ENCODE results near the gene SCIN. TPM values are rescaled to one million over a fixed set of nuclear protein-coding genes. Genes with fewer than 3 reads are reported as not detected.
"Not testable (repeated sequence)": the region's sequence is repeated elsewhere in the genome, so short reads cannot be mapped to it uniquely, and the experiment has no call there.

The SCIN gene
- total and polyA plus RNA-seq, 2 of the 8 experiments (the other 6 are each of a cell fraction or from before 2014, with no cell fraction given) = 0.47 to 1.9 TPM

DNA sequence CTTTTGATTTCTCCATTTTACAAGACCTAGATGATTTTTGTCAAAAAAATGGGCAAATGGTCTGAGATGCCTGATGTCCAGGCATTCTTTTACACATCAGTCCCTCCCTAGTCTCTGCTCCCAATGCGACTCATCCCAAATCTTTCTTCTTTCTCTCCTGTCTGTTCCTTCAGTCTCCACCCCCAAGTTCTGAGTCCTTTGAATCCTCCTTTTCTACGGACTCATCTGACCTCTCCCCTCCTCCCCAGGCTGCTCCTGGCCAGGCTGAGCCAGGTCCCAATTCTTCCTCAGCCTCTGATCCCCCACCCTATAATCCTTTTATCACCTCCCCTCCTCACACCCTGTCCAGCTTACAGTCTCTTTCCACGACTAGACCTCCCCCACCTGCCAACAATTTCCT lies 90.5 kb downstream of the SCIN start:
- POLR2A ChIA-PET (ENCODE audit: partially characterized antibody); H3K14ac ChIP-seq (ENCODE audit: insufficient read length); H3K4ac ChIP-seq (replicated peaks; ENCODE audit: insufficient read length, low read depth, low read length); DNase-seq (ENCODE audit: low read depth in 1 of 2, low spot score in 2 of 2); H2AFZ ChIP-seq (ENCODE audit: low read length); H2BK12ac ChIP-seq (ENCODE audit: low read depth, low read length); H3K18ac ChIP-seq (ENCODE audit: extremely low read depth, low read length); H3K4me1 ChIP-seq (replicated peaks in 1 of 4; ENCODE audit: control insufficient read depth in 3 of 4, insufficient read depth in 4 of 4, low read length in 3 of 4); H3K27me3 ChIP-seq (replicated peaks in 1 of 4; ENCODE audit: control insufficient read depth in 3 of 4, extremely low read depth in 1 of 4, insufficient read depth in 3 of 4, low read length in 3 of 4); H4K91ac ChIP-seq (replicated peaks; ENCODE audit: insufficient read length, low read length); H3K36me3 ChIP-seq (ENCODE audit: control insufficient read depth in 2 of 4, insufficient read depth in 4 of 4, low read length in 3 of 4); H3K79me1 ChIP-seq (ENCODE audit: low read depth, low read length); H3K9ac ChIP-seq (replicated peaks in 1 of 4; ENCODE audit: extremely low read depth in 1 of 4, low read depth in 3 of 4, low read length in 3 of 4); H2BK5ac ChIP-seq (ENCODE audit: low read depth, low read length); H3K4me2 ChIP-seq (ENCODE audit: insufficient read depth in 1 of 2, low read depth in 2 of 2, low read length in 2 of 2); H2BK15ac ChIP-seq (ENCODE audit: low read length); H3K23ac ChIP-seq (ENCODE audit: insufficient read length); H3K79me2 ChIP-seq (ENCODE audit: control insufficient read depth in 1 of 2, insufficient read depth in 2 of 2, low read length in 2 of 2); H3K23me2 ChIP-seq (ENCODE audit: low read depth, low read length); H3K27ac ChIP-seq (ENCODE audit: low read depth, low read length); CTCF ChIA-PET (ENCODE audit: partially characterized antibody); H2BK20ac ChIP-seq (ENCODE audit: low read length); FAIRE-seq; H2BK120ac ChIP-seq (replicated peaks; ENCODE audit: low read depth, low read length); H4K20me1 ChIP-seq (replicated peaks in 1 of 2; ENCODE audit: control insufficient read depth in 1 of 2, insufficient read depth in 2 of 2, low read length in 2 of 2); H3K4me3 ChIP-seq (ENCODE audit: extremely low read depth in 1 of 4, insufficient read depth in 2 of 4, low read depth in 3 of 4, low read length in 4 of 4); H4K5ac ChIP-seq (ENCODE audit: insufficient read length, low read depth, low read length); H3K56ac ChIP-seq (replicated peaks; ENCODE audit: insufficient read length, low read depth, low read length); H3K9me3 ChIP-seq (ENCODE audit: insufficient read depth in 2 of 2, low read depth in 1 of 2, low read length in 1 of 2); H2AK5ac ChIP-seq (ENCODE audit: low read depth, low read length); H4K8ac ChIP-seq (ENCODE audit: extremely low read depth, insufficient read depth, low read length): not testable (repeated sequence)
- WGBS, 2 experiments (ENCODE audit: extremely low coverage in 1 of 2, insufficient coverage in 1 of 2, insufficient read length in 1 of 2, insufficient replicate concordance in 2 of 2, low coverage in 1 of 2, low lambda C conversion rate in 2 of 2, missing lambda C conversion rate in 1 of 2) = 83% methylated on average over 3 of the region's 3 CpGs; no CpG with 5 or more reads in 1 of the 2 experiments
